ENCODE results near the gene TCTN2.

The TCTN2 gene

GRCh38 chr12:123741937-123742572 lies 71.1 kb downstream of the TCTN2 start:
- no peak for DNase-seq (ENCODE audit: low read depth)

- DNase-seq (ENCODE audit: low read depth) = no peak
These were observed 72.1 kb downstream of the TCTN2 start for GRCh38 chr12:123743002-123743401.

GRCh38 chr12:123744836-123745235 lies 73.9 kb downstream of the TCTN2 start:
- DNase-seq (ENCODE audit: low read depth) = no peak

- DNase-seq (ENCODE audit: low read depth) = no peak
These were observed 76.4 kb downstream of the TCTN2 start for GRCh38 chr12:123747309-123747708.

GRCh38 chr12:123748161-123748560 lies 77.2 kb downstream of the TCTN2 start:
- DNase-seq (ENCODE audit: low read depth) = no peak

- DNase-seq (ENCODE audit: low read depth) = no peak
These were observed 77.7 kb downstream of the TCTN2 start for GRCh38 chr12:123748661-123749060.

GRCh38 chr12:123749355-123749754 lies 78.4 kb downstream of the TCTN2 start:
- DNase-seq (ENCODE audit: low read depth) = no peak

GRCh38 chr12:123750159-123750656 lies 79.3 kb downstream of the TCTN2 start:
- no peak for DNase-seq (ENCODE audit: low read depth)

- no peak for DNase-seq (ENCODE audit: low read depth)
These were observed 81.1 kb downstream of the TCTN2 start for GRCh38 chr12:123752046-123752445.

GRCh38 chr12:123754041-123754772 lies 83.3 kb downstream of the TCTN2 start:
- no peak for DNase-seq (ENCODE audit: low read depth)

GRCh38 chr12:123757561-123757960 lies 86.6 kb downstream of the TCTN2 start:
- DNase-seq (ENCODE audit: low read depth) = no peak

Measured in GM04504 (cell line).